HL-60 (cell line): ENCODE results near the gene CASP12.

ENCODE experiments used
- SPI1 ChIP-seq: IDR thresholded peaks from 2 replicates; pipeline ENCODE4 v1.6.1; 2012; ENCODE audit warnings: low read depth, mild to moderate bottlenecking, borderline replicate concordance
- TF ChIP-seq, protein P1 (sequence below): IDR thresholded peaks from one replicate; pipeline ENCODE4 v1.5.1; 2011; ENCODE audit warnings: low read length, control low read depth, inconsistent platforms; ENCODE audit not compliant: insufficient read depth

DNA sequence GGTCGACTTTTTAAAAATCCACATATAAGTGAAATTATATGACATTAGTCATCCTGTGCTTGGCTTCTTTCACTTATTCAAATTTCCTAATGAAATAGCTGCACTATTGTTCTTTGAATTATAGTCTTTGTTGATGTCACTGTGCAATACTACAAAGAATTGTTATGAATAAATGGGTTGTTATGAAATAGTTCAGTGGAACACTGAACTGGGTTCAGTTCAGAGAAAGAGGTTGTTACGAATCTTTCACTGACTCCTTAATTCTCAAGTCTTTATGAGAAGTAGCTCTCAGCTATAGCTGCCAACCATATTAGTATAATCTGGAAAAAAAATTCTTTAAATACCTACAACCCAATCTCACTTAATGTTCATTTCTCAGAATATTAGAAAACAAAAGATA is 42.3 kb downstream of the CASP12 start:
- TF ChIP-seq, protein P1, sequence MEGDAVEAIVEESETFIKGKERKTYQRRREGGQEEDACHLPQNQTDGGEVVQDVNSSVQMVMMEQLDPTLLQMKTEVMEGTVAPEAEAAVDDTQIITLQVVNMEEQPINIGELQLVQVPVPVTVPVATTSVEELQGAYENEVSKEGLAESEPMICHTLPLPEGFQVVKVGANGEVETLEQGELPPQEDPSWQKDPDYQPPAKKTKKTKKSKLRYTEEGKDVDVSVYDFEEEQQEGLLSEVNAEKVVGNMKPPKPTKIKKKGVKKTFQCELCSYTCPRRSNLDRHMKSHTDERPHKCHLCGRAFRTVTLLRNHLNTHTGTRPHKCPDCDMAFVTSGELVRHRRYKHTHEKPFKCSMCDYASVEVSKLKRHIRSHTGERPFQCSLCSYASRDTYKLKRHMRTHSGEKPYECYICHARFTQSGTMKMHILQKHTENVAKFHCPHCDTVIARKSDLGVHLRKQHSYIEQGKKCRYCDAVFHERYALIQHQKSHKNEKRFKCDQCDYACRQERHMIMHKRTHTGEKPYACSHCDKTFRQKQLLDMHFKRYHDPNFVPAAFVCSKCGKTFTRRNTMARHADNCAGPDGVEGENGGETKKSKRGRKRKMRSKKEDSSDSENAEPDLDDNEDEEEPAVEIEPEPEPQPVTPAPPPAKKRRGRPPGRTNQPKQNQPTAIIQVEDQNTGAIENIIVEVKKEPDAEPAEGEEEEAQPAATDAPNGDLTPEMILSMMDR, result no peak
- TF ChIP-seq SPI1, result no peak
